Glomerular endothelial cell (primary cell): Measurements from ENCODE around the gene NLGN3. TPM values are rescaled to one million over a fixed set of nuclear protein-coding genes. Genes with fewer than 3 reads are reported as not detected.

ENCODE experiments used
- DNase-seq: peaks from one replicate; pipeline ENCODE4 v3.0.0-alpha.2; 2011; ENCODE audit warnings: low read depth, low spot score; ENCODE audit errors: extremely low read depth
- total RNA-seq: library from RNA; depleted of rRNA; stranded (reverse); fragments of >200 nt; gene quantifications from 2 replicates; pipeline ENCODE4 v1.2.3, GENCODE V29; 2015

The NLGN3 gene
- total RNA-seq = 0.10 and 0.99 TPM in 2 replicates

GRCh38 chrX:71144651-71145050 lies at the start of gene NLGN3:
NLGN3 (plus strand) TSS chrX:71144841; CDS start chrX:71147750, 2,909 bp downstream.
- no peak for DNase-seq

- no peak for DNase-seq
These were observed 49.6 kb upstream of the NLGN3 start for GRCh38 chrX:71095033-71095432.

- DNase-seq = no peak
These were observed 49.1 kb upstream of the NLGN3 start, which contains the start of gene FOXO4 for GRCh38 chrX:71095555-71095980. FOXO4 (plus strand) TSS chrX:71095851; CDS start chrX:71096529, 678 bp downstream.

GRCh38 chrX:71095981-71096759 lies 48.5 kb upstream of the NLGN3 start:
- no peak for DNase-seq

- DNase-seq = no peak
These were observed 47.9 kb upstream of the NLGN3 start for GRCh38 chrX:71096760-71097032.

GRCh38 chrX:71098302-71098701 lies 46.3 kb upstream of the NLGN3 start:
- no peak for DNase-seq

GRCh38 chrX:71098951-71099506 lies 45.6 kb upstream of the NLGN3 start:
- no peak for DNase-seq

- no peak for DNase-seq
These were observed 44.9 kb upstream of the NLGN3 start for GRCh38 chrX:71099736-71100135.

- no peak for DNase-seq
These were observed 43.8 kb upstream of the NLGN3 start for GRCh38 chrX:71100581-71101505.

- DNase-seq = no peak
These were observed 42.3 kb upstream of the NLGN3 start for GRCh38 chrX:71102292-71102691.

GRCh38 chrX:71103110-71103983 lies 41.3 kb upstream of the NLGN3 start:
- no peak for DNase-seq

- no peak for DNase-seq
These were observed 39.0 kb upstream of the NLGN3 start for GRCh38 chrX:71105628-71106027.

GRCh38 chrX:71106427-71106826 lies 38.2 kb upstream of the NLGN3 start, which contains the start of gene CXorf65:
CXorf65 (minus strand) TSS chrX:71106740; CDS start chrX:71106556, 184 bp downstream.
- no peak for DNase-seq

- DNase-seq = no peak
These were observed 37.4 kb upstream of the NLGN3 start for GRCh38 chrX:71107245-71107644.

- no peak for DNase-seq
These were observed 36.8 kb upstream of the NLGN3 start for GRCh38 chrX:71107762-71108360.

- no peak for DNase-seq
These were observed 35.6 kb upstream of the NLGN3 start for GRCh38 chrX:71109051-71109450.

GRCh38 chrX:71111141-71111843 lies 33.3 kb upstream of the NLGN3 start, which contains the start of gene IL2RG:
IL2RG (minus strand) TSS chrX:71111577; CDS start chrX:71111539, 38 bp downstream.
- no peak for DNase-seq

- DNase-seq = no peak
These were observed 32.7 kb upstream of the NLGN3 start for GRCh38 chrX:71111921-71112431.

- DNase-seq = no peak
These were observed 27.3 kb upstream of the NLGN3 start for GRCh38 chrX:71117358-71117757.
